Neural cell (in vitro differentiated cells): ENCODE data around the gene BCKDK. TPM values are rescaled to one million over a fixed set of nuclear protein-coding genes. Genes with fewer than 3 reads are reported as not detected.

Source experiments
- H2AFZ ChIP-seq: fragments of 200-600, 300-800 bp; sonication (generic), shearing (Covaris generic); 2 replicates; pipeline ENCODE4 v1.6.0; 2014; ENCODE audit warnings: low read depth, mild to moderate bottlenecking, antibody characterized with exemption, low read length, moderate library complexity
- H3F3A ChIP-seq: fragments of 200-600 bp; shearing (Covaris generic); 2 replicates; pipeline ENCODE4 v1.6.1; 2016; ENCODE audit warnings: mild to moderate bottlenecking, moderate library complexity, mixed read lengths, antibody characterized with exemption, low read length; ENCODE audit not compliant: insufficient read depth, poor library complexity, severe bottlenecking
- H3K27ac ChIP-seq: fragments of 200-600, 300-800 bp; sonication (generic), shearing (Covaris generic); 2 replicates; pipeline ENCODE4 v1.5.1; 2014; ENCODE audit warnings: mild to moderate bottlenecking, low read length, moderate library complexity
- H3K27me3 ChIP-seq: fragments of 300-800, 200-600 bp; sonication (generic), shearing (Covaris generic); 2 replicates; pipeline ENCODE4 v1.6.0; 2014; ENCODE audit warnings: mild to moderate bottlenecking, low read depth, low read length, moderate library complexity; ENCODE audit not compliant: insufficient read depth
- H3K36me3 ChIP-seq: fragments of 300-800, 200-600 bp; sonication (generic), shearing (Covaris generic); 2 replicates; pipeline ENCODE4 v1.5.1; 2014; ENCODE audit warnings: mild to moderate bottlenecking, antibody characterized with exemption, low read length, moderate library complexity; ENCODE audit not compliant: insufficient read depth
- H3K4me2 ChIP-seq: fragments of 300-800, 200-600 bp; sonication (generic), shearing (Covaris generic); 2 replicates; pipeline ENCODE4 v1.6.0; 2014; ENCODE audit warnings: mild to moderate bottlenecking, low read length
- H3K4me3 ChIP-seq: fragments of 300-800, 200-600 bp; sonication (generic), shearing (Covaris generic); 2 replicates; pipeline ENCODE4 v1.5.1; 2014; ENCODE audit warnings: mild to moderate bottlenecking, low read length, moderate library complexity
- H3K79me2 ChIP-seq: fragments of 200-600 bp; shearing (Covaris generic); replicated peaks from 2 replicates; pipeline ENCODE4 v1.6.0; 2014; ENCODE audit warnings: mild to moderate bottlenecking, low read length, moderate library complexity; ENCODE audit not compliant: insufficient read depth
- H3K9ac ChIP-seq: fragments of 300-800, 200-600 bp; sonication (generic), shearing (Covaris generic); 2 replicates; pipeline ENCODE4 v1.6.1; 2016; ENCODE audit warnings: mild to moderate bottlenecking, low read length, mixed read lengths
- H3K9me2 ChIP-seq: fragments of 200-600 bp; shearing (Covaris generic); 2 replicates; pipeline ENCODE4 v1.6.1; 2016; ENCODE audit warnings: mild to moderate bottlenecking, low read length, mixed read lengths; ENCODE audit not compliant: insufficient read depth
- H3K9me3 ChIP-seq: fragments of 200-600, 300-800 bp; sonication (generic), shearing (Covaris generic); 2 replicates; pipeline ENCODE4 v1.6.1; 2016; ENCODE audit warnings: mild to moderate bottlenecking, mixed run types, low read length, moderate library complexity, mixed read lengths
- H4K20me1 ChIP-seq: fragments of 200-600 bp; shearing (Covaris generic); 2 replicates; pipeline ENCODE4 v1.6.1; 2016; ENCODE audit warnings: mild to moderate bottlenecking, mixed run types; ENCODE audit not compliant: insufficient read depth
- CTCF ChIP-seq: fragments of 450-650 bp; IDR thresholded peaks from 2 replicates; pipeline ENCODE4 v1.5.1; 2014; ENCODE audit warnings: antibody characterized with exemption, mild to moderate bottlenecking, moderate library complexity; ENCODE audit not compliant: poor library complexity, severe bottlenecking
- EP300 ChIP-seq: fragments of 450-650 bp; conservative IDR thresholded peaks from 2 replicates; pipeline ENCODE4 v1.6.1; 2014; ENCODE audit warnings: antibody characterized with exemption, mild to moderate bottlenecking, moderate library complexity; ENCODE audit not compliant: poor library complexity, severe bottlenecking
- EZH2 ChIP-seq: fragments of 200-600, 300-800 bp; shearing (Covaris generic), sonication (generic); IDR thresholded peaks from 2 replicates; pipeline ENCODE4 v1.6.1; 2014; ENCODE audit warnings: antibody characterized with exemption, low read length, borderline replicate concordance, mild to moderate bottlenecking; ENCODE audit not compliant: insufficient read depth, poor library complexity, severe bottlenecking
- MXI1 ChIP-seq: fragments of 450-650 bp; conservative IDR thresholded peaks from 2 replicates; pipeline ENCODE4 v1.6.1; 2014; ENCODE audit warnings: antibody characterized with exemption, mild to moderate bottlenecking; ENCODE audit not compliant: poor library complexity, severe bottlenecking
- POLR2AphosphoS5 ChIP-seq: IDR thresholded peaks from 2 replicates; pipeline ENCODE4 v1.6.1; 2012
- RAD21 ChIP-seq: fragments of 450-650 bp; conservative IDR thresholded peaks from 2 replicates; pipeline ENCODE4 v1.6.1; 2014; ENCODE audit warnings: antibody characterized with exemption, mild to moderate bottlenecking, moderate library complexity
- REST ChIP-seq: IDR thresholded peaks from 2 replicates; pipeline ENCODE4 v1.6.1; 2012; ENCODE audit warnings: borderline replicate concordance
- SMC3 ChIP-seq: fragments of 450-650 bp; conservative IDR thresholded peaks from 2 replicates; pipeline ENCODE4 v1.6.1; 2014; ENCODE audit warnings: antibody characterized with exemption, mild to moderate bottlenecking, moderate library complexity; ENCODE audit not compliant: poor library complexity
- TAF1 ChIP-seq: IDR thresholded peaks from 2 replicates; pipeline ENCODE4 v1.6.1; 2012; ENCODE audit warnings: low read depth
- polyA plus RNA-seq: library from polyadenylated mRNA; depleted of rRNA; stranded (reverse); fragments of >200 nt; gene quantifications from 2 replicates; pipeline ENCODE4 v1.2.3, GENCODE V29; 2014

BCKDK gene
- polyA plus RNA-seq, 1 donor from 2014 or later, result 26.8 TPM

GRCh38 chr16:31061813-31062440 lies 46.3 kb upstream of the BCKDK start:
- H3K27ac ChIP-seq, result no peak overlapping the region
- no peaks in the 10 kb centered on the region for H3F3A ChIP-seq
- H3K4me3 ChIP-seq, result no peak overlapping the region
- no peaks in the 10 kb centered on the region for H4K20me1 ChIP-seq
- H3K36me3 ChIP-seq, result peaks cover 7% of the 10 kb centered on the region
- H2AFZ ChIP-seq, result no peak overlapping the region
- H3K9me2 ChIP-seq, result no peaks in the 10 kb centered on the region
- TF ChIP-seq TAF1 (no peak), CTCF (no peak), SMC3 (no peak), RAD21 (no peak), EZH2 (no peak), POLR2AphosphoS5 (no peak), EP300 (no peak), REST (no peak), MXI1 (no peak)
- H3K79me2 ChIP-seq, result no peaks in the 10 kb centered on the region
- no peaks in the 10 kb centered on the region for H3K27me3 ChIP-seq
- H3K9me3 ChIP-seq, result no peaks in the 10 kb centered on the region
- H3K9ac ChIP-seq, result no peak overlapping the region
- H3K4me2 ChIP-seq, result no peak overlapping the region

- Histone ChIP-seq H4K20me1 (no peaks in the 10 kb centered on the region), H3K4me3 (no peak overlapping the region), H3K4me2 (no peak overlapping the region), H3K36me3 (peaks cover 7% of the 10 kb centered on the region), H3K27me3 (no peaks in the 10 kb centered on the region), H3F3A (no peaks in the 10 kb centered on the region), H2AFZ (no peak overlapping the region), H3K9ac (no peak overlapping the region), H3K27ac (no peak overlapping the region), H3K9me3 (no peaks in the 10 kb centered on the region), H3K9me2 (no peaks in the 10 kb centered on the region), H3K79me2 (peaks cover 5% of the 10 kb centered on the region)
- no peak for TF ChIP-seq POLR2AphosphoS5
- TF ChIP-seq CTCF, result no peak
- TF ChIP-seq SMC3, result no peak
- no peak for TF ChIP-seq REST
- TF ChIP-seq RAD21, result no peak
- TF ChIP-seq MXI1, result no peak
- TF ChIP-seq EZH2, result no peak
Measured at GRCh38 chr16:31063495-31063842, 44.7 kb upstream of the BCKDK start.
